ENCODE measurements around the gene NCKAP5. TPM values are rescaled to one million over a fixed set of nuclear protein-coding genes. Genes with fewer than 3 reads are reported as not detected.

Gene NCKAP5
- total RNA-seq, 3 donors from 2014 or later = 1.9 to 6.3 (median 2.3) TPM

GRCh38 chr2:133452146-133452545 is 116.1 kb downstream of the NCKAP5 start:
- TF ChIP-seq CTCF (IDR thresholded peaks at IDR 0.05) = no peak
- Histone ChIP-seq H3K4me3 (no peak overlapping the region), H3K36me3 (ENCODE audit: low read depth) (no peaks in the 10 kb centered on the region), H3K4me1 (ENCODE audit: low read depth) (no peaks in the 10 kb centered on the region), H3K9me3 (no peaks in the 10 kb centered on the region)
- DNase-seq (no peak), ATAC-seq (no peak)
- intact Hi-C loops (cut with DNase I, micrococcal nuclease) = no loop called here

DNA sequence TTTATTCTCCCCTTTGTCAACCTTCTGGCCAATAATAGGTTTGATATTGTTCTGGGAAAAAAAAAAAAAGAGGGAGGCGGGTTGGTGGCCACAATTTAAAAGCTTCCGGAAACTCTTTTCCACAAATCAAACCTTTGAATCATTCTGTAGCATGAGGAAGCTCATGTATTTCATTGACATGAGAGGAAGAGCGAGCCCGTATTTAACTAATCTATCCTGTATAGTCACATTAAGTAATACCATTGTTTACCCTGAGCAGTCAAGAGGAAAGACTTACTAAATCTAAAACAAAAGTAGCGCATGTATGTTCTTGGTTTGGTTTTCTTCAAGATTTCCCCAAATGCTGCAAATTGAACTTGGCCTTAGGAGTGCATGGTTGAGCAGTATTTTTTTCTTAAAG is 120.1 kb downstream of the NCKAP5 start:
- intact Hi-C loops (cut with DNase I, micrococcal nuclease) = no loop called here
- ATAC-seq = no peak
- TF ChIP-seq CTCF (IDR thresholded peaks at IDR 0.05) = no peak

GRCh38 chr2:133447303-133447702 is 121.0 kb downstream of the NCKAP5 start:
- no peak for TF ChIP-seq CTCF (IDR thresholded peaks at IDR 0.05)
- Histone ChIP-seq H3K4me1 (ENCODE audit: low read depth) (no peaks in the 10 kb centered on the region), H3K9me3 (no peaks in the 10 kb centered on the region), H3K4me3 (no peak overlapping the region), H3K36me3 (ENCODE audit: low read depth) (no peaks in the 10 kb centered on the region)
- ATAC-seq (no peak), DNase-seq (no peak)
- intact Hi-C loops (cut with DNase I, micrococcal nuclease) = no loop called here

More for the DNA sequence above, 120.1 kb downstream of the NCKAP5 start:
- Histone ChIP-seq H3K4me3 (no peak overlapping the region), H3K9me3 (no peaks in the 10 kb centered on the region), H3K4me1 (ENCODE audit: low read depth) (no peaks in the 10 kb centered on the region), H3K36me3 (ENCODE audit: low read depth) (no peaks in the 10 kb centered on the region)
- DNase-seq = no peak

GRCh38 chr2:133444465-133444864 is 123.8 kb downstream of the NCKAP5 start:
- Histone ChIP-seq H3K9me3 (no peaks in the 10 kb centered on the region), H3K4me1 (ENCODE audit: low read depth) (no peaks in the 10 kb centered on the region), H3K4me3 (no peak overlapping the region), H3K36me3 (ENCODE audit: low read depth) (no peaks in the 10 kb centered on the region)
- no peak for TF ChIP-seq CTCF (IDR thresholded peaks at IDR 0.05)
- DNase-seq = no peak
- ATAC-seq = peak; percentile 49
- intact Hi-C loops (cut with DNase I, micrococcal nuclease) = no loop called here

DNA sequence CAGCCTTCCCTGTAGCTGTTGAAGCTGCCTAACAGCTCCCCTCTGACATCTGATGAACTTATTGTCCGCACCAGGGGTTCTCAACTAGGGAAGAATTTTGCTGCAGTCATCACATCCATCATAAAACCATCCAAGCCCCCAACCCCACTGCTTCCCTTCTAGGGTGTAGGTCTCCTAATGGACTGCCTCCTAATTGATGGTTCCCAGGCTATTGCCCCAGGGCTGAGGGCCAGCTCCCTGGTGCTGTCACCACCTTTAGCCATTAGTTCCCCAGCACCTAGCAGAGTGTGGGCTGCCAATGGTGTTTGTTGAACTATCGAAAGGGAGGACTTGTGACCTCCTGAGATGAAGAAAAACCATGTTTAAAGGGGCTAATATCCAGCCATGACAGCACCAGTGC is 125.9 kb downstream of the NCKAP5 start:
- intact Hi-C loops (cut with DNase I, micrococcal nuclease) = no loop called here
- ATAC-seq (no peak), DNase-seq (no peak)
- Histone ChIP-seq H3K36me3 (ENCODE audit: low read depth) (no peaks in the 10 kb centered on the region), H3K4me1 (ENCODE audit: low read depth) (no peaks in the 10 kb centered on the region), H3K4me3 (no peak overlapping the region), H3K9me3 (no peaks in the 10 kb centered on the region)
- TF ChIP-seq CTCF (IDR thresholded peaks at IDR 0.05) = no peak

GRCh38 chr2:133439565-133439920 is 128.7 kb downstream of the NCKAP5 start:
- Histone ChIP-seq H3K4me1 (ENCODE audit: low read depth) (no peaks in the 10 kb centered on the region), H3K9me3 (no peaks in the 10 kb centered on the region), H3K36me3 (ENCODE audit: low read depth) (no peaks in the 10 kb centered on the region), H3K4me3 (no peak overlapping the region)
- DNase-seq = no peak
- TF ChIP-seq CTCF (IDR thresholded peaks at IDR 0.05) = no peak
- intact Hi-C loops (cut with DNase I, micrococcal nuclease) = no loop called here
- ATAC-seq = no peak
